Cortex of kidney (tissue), 1 donor: ENCODE measurements around the gene MKLN1.

Experiments used
- DNase-seq: peaks from one replicate; lab custom pipeline; 2025; lab: John Stamatoyannopoulos, UW

MKLN1 gene

GRCh38 chr7:131354390-131354789 lies 26.7 kb downstream of the MKLN1 start:
- DNase-seq = no peak

- no peak for DNase-seq
Observed at GRCh38 chr7:131355917-131356777, 28.5 kb downstream of the MKLN1 start.

GRCh38 chr7:131357282-131357880 lies 29.7 kb downstream of the MKLN1 start:
- DNase-seq = no peak

- DNase-seq = no peak
Observed at GRCh38 chr7:131358636-131359035, 31.0 kb downstream of the MKLN1 start.

- no peak for DNase-seq
Observed at GRCh38 chr7:131359136-131359776, 31.6 kb downstream of the MKLN1 start.

- no peak for DNase-seq
Observed at GRCh38 chr7:131363719-131364118, 36.0 kb downstream of the MKLN1 start.

GRCh38 chr7:131364767-131365344 lies 37.2 kb downstream of the MKLN1 start:
- DNase-seq = no peak

- no peak for DNase-seq
Observed at GRCh38 chr7:131365838-131366237, 38.2 kb downstream of the MKLN1 start.

- DNase-seq = no peak
Observed at GRCh38 chr7:131369354-131369753, 41.7 kb downstream of the MKLN1 start.

GRCh38 chr7:131370523-131370968 lies 42.9 kb downstream of the MKLN1 start:
- DNase-seq = no peak

GRCh38 chr7:131371411-131371810 lies 43.7 kb downstream of the MKLN1 start:
- no peak for DNase-seq

- DNase-seq = no peak
Observed at GRCh38 chr7:131372554-131372953, 44.9 kb downstream of the MKLN1 start.

GRCh38 chr7:131374821-131375220 lies 47.1 kb downstream of the MKLN1 start:
- DNase-seq = no peak

GRCh38 chr7:131381069-131381838 lies 53.6 kb downstream of the MKLN1 start:
- DNase-seq = no peak

- no peak for DNase-seq
Observed at GRCh38 chr7:131383417-131384285, 56.0 kb downstream of the MKLN1 start.

GRCh38 chr7:131384286-131384635 lies 56.6 kb downstream of the MKLN1 start:
- DNase-seq = no peak

- DNase-seq = no peak
Observed at GRCh38 chr7:131385039-131385605, 57.4 kb downstream of the MKLN1 start.

- DNase-seq = no peak
Observed at GRCh38 chr7:131388126-131388525, 60.5 kb downstream of the MKLN1 start.

- no peak for DNase-seq
Observed at GRCh38 chr7:131390275-131390674, 62.6 kb downstream of the MKLN1 start.

GRCh38 chr7:131391145-131391544 lies 63.5 kb downstream of the MKLN1 start:
- DNase-seq = no peak
